H1 (cell line): ENCODE results near the gene ASTL. TPM values are rescaled to one million over a fixed set of nuclear protein-coding genes. Genes with fewer than 3 reads are reported as not detected.

ENCODE experiments used
- CBX8 ChIP-seq: fragments of 300-800, 300-1000 bp; sonication (generic); IDR thresholded peaks from 2 replicates; pipeline ENCODE4 v1.7.1; 2016; ENCODE audit warnings: low read depth, low read length, borderline replicate concordance
- GABPA ChIP-seq: IDR thresholded peaks from 2 replicates; pipeline ENCODE4 v1.6.1; 2011; ENCODE audit warnings: mild to moderate bottlenecking, low read length, moderate library complexity, borderline replicate concordance; ENCODE audit not compliant: insufficient read depth
- KDM4A ChIP-seq: IDR thresholded peaks from one replicate; pipeline ENCODE4 v1.7.1; 2012; ENCODE audit warnings: low read depth, mild to moderate bottlenecking, moderate library complexity, low read length, inconsistent platforms; ENCODE audit not compliant: severe bottlenecking
- NRF1 ChIP-seq: IDR thresholded peaks from 2 replicates; pipeline ENCODE4 v1.6.1; 2011; ENCODE audit warnings: mild to moderate bottlenecking, low read depth, low read length, improper control_type of control experiment
- SIN3A ChIP-seq, 2 experiments: IDR thresholded peaks in 1 of 2; conservative IDR thresholded peaks in 1 of 2; 2 replicates each; pipeline ENCODE4 v1.6.1; 2011 to 2012; ENCODE audit warnings: low read length in 2 of 2, improper control_type of control experiment in 1 of 2, low read depth in 1 of 2, mild to moderate bottlenecking in 1 of 2
- SIX5 ChIP-seq: IDR thresholded peaks from 2 replicates; pipeline ENCODE4 v1.6.1; 2011; ENCODE audit warnings: mild to moderate bottlenecking, low read depth, low read length
- TCF12 ChIP-seq: IDR thresholded peaks from 2 replicates; pipeline ENCODE4 v1.6.1; 2011; ENCODE audit warnings: low read depth, mild to moderate bottlenecking, low read length
- YY1 ChIP-seq: IDR thresholded peaks from 2 replicates; pipeline ENCODE4 v1.6.1; 2011; ENCODE audit warnings: low read depth, mild to moderate bottlenecking, low read length
- polyA plus RNA-seq, 7 experiments: library from polyadenylated mRNA; depleted of rRNA in 3 of 7; stranded (reverse) in 5 of 7; unstranded in 2 of 7; fragments of >200 nt in 5 of 7; fragments of 200-250 nt in 2 of 7; gene quantifications; 1 replicate in 5 of 7; 2 replicates in 1 of 7; 4 replicates in 1 of 7; pipeline versions ENCODE4 v1.2.1 to v1.2.3, GENCODE V29; 2011 to 2013; ENCODE audit warnings: missing spikeins in 2 of 7, mixed read lengths in 2 of 7
- total RNA-seq: library from RNA; stranded (reverse); fragmentation: NEBNext Ultra II Directional; extraction: Animal tissue kit (Norgen Biotek cat#: 25700); gene quantifications from 2 replicates; pipeline ENCODE4 v1.2.1, GENCODE V29; 2021

The ASTL gene
- total and polyA plus RNA-seq, 2 of the 8 experiments (the other 6 are each of a cell fraction or from before 2014, with no cell fraction given), result 0.60 to 1.4 TPM

GRCh38 chr2:96150007-96150640, 11.8 kb upstream of the ASTL start (continued):
- TF ChIP-seq SIN3A (conservative IDR thresholded peaks at IDR 0.05 in 1 of 2, IDR thresholded peaks at IDR 0.05 in 1 of 2; ENCODE audit: low read depth in 1 of 2, low read length in 2 of 2) (no peak), NRF1 (no peak), GABPA (no peak), CBX8 (no peak), SIX5 (no peak), TCF12 (no peak), YY1 (no peak), KDM4A (no peak)
